Heart right ventricle (tissue), 16 donors: ENCODE measurements around the gene SPARC. TPM values are rescaled to one million over a fixed set of nuclear protein-coding genes. Genes with fewer than 3 reads are reported as not detected.

Experiments used
- ATAC-seq, 8 donors: fragments of 200-7000 bp; cut with Tn5 transposase; one replicate each; pipeline ENCODE4 v1.9.1; 2020; ENCODE audit warnings: mild to moderate bottlenecking in 8 of 8, moderate library complexity in 8 of 8, moderate number of reproducible peaks in 1 of 8
- DNase-seq, 2 donors: peaks; one replicate each; pipeline ENCODE4 v3.0.0-alpha.2; 2020
- H3K27ac ChIP-seq, 10 donors: fragments of 200-600 bp; sonication (generic) in 2 of 10; one replicate each; pipeline versions ENCODE4 v1.5.0 to v1.8.0; 2020 to 2022; ENCODE audit warnings: mild to moderate bottlenecking in 3 of 10
- H3K27me3 ChIP-seq, 7 donors: fragments of 200-600 bp; one replicate each; pipeline ENCODE4 v1.8.0; 2021 to 2022; ENCODE audit warnings: mild to moderate bottlenecking in 2 of 7
- H3K36me3 ChIP-seq, 9 donors: fragments of 200-600 bp; sonication (generic) in 1 of 9; one replicate each; pipeline versions ENCODE4 v1.5.0 to v1.8.0; 2020 to 2022; ENCODE audit warnings: mild to moderate bottlenecking in 2 of 9
- H3K4me1 ChIP-seq, 9 donors: fragments of 200-600 bp; sonication (generic) in 1 of 9; one replicate each; pipeline versions ENCODE4 v1.5.0 to v1.8.0; 2020 to 2022; ENCODE audit warnings: mild to moderate bottlenecking in 4 of 9
- H3K4me3 ChIP-seq, 10 donors: fragments of 200-600 bp; sonication (generic) in 2 of 10; one replicate each; pipeline versions ENCODE4 v1.5.0 to v1.8.0; 2020 to 2022; ENCODE audit warnings: mild to moderate bottlenecking in 7 of 10, moderate library complexity in 2 of 10
- H3K9me3 ChIP-seq, 11 donors: fragments of 200-600 bp in 10 of 11; sonication (generic) in 2 of 11; one replicate each; pipeline versions ENCODE4 v1.5.0 to v1.8.0; 2013 to 2022; ENCODE audit warnings: mild to moderate bottlenecking in 2 of 11, control low read depth in 1 of 11, moderate library complexity in 1 of 11
- CTCF ChIP-seq, 9 donors: fragments of 200-600 bp; sonication (generic) in 2 of 9; IDR thresholded peaks; one replicate each; pipeline versions ENCODE4 v1.5.0 to v1.8.0; 2021 to 2022; ENCODE audit warnings: antibody characterized with exemption in 9 of 9, mild to moderate bottlenecking in 5 of 9, moderate library complexity in 1 of 9
- WGBS, 2 donors: extraction: QIAGEN DNeasy Blood & Tissue Kit; methylation state at CpG; one replicate each; pipeline ENCODE4 v1.1.7; 2013; ENCODE audit warnings: inconsistent platforms in 1 of 2; 5-methylcytosine and 5-hydroxymethylcytosine counted together
- intact Hi-C, 10 donors: fragments of 100-400 bp; cut with DNase I; formaldehyde crosslinking; loops; one replicate each; pipeline versions ENCODE4 v1.11.1 to v1.14.2; 2022
- long read RNA-seq, 3 donors: library from polyadenylated mRNA; unstranded; transcript quantifications; one replicate each; pipeline ENCODE4 v2.0.0, GENCODE V29; 2020 to 2021
- polyA plus RNA-seq, 2 donors: library from polyadenylated mRNA; stranded (reverse); fragments of 200-250 nt; gene quantifications; one replicate each; pipeline ENCODE4 v1.2.3, GENCODE V29; 2013
- total RNA-seq, 10 donors: library from RNA; stranded (reverse); fragmentation: NEBNext Ultra II Directional in 3 of 10; extraction: Animal tissue kit (Norgen Biotek cat#: 25700) in 3 of 10; gene quantifications; one replicate each; pipeline versions ENCODE4 v1.2.1 to v1.2.4, GENCODE V29; 2021 to 2023
- donor health status: Arrhythmogenic right ventricular cardiomyopathy.
- donor health status: ischemic (EF 13 %, LVEDD 7.1; RV severe dilation, severe dysfunction).
- donor health status: healthy with polysubstance abuse.
- donor health status: DM: no; HTN: yes; CAD: no.
- donor health status: DM: no; HTN: no; CAD: no.
- donor health status: ischemic (EF 25% LVEDD 6.9; RV normal size, moderate dysfunction).
- donor health status: ischemic (EF 25% LVEDD 5.7; RV mildly dilated, moderate dysfunction).
- donor health status: healthy.
- donor health status: DM: yes; HTN: yes; CAD: no.
- donor health status: Ischemic cardiomyopathy.
- donor health status: ischemic (EF 35%, LVEDD 5.7; RV mildly dilated, moderate dysfunction).
- donor health status: nonischemic (EF 11% LVEDD 7.7; RV severe dilation, severe dysfunction).
- donor health status: DM: yes; HTN: yes; CAD: no.
- donor health status: PGD.
- donor health status: ischemic (EF 29% LVEDD 5.4; RV normal size, mild dysfunction).
- donor health status: nonischemic (EF 23%, LVEDD 6.1; RV moderate dilation, normal function).

SPARC gene
- total RNA-seq = 1,000 to 10,000 TPM in 1 of 10 donors, 100 to 1,000 TPM in 9; 261 to 1,135 (median 456) TPM
- polyA plus RNA-seq = 100 to 1,000 TPM; 144 to 924 TPM
- long read RNA-seq, donor 1, transcript SPARC-201 (10 exons, 3,701 nt) = major isoform, 162 of 242 reads
- long read RNA-seq, donor 1, transcript SPARC-202 (4 exons, 1,598 nt) = minor isoform, 7 of 242 reads
- long read RNA-seq, donor 1, partial matches to known transcripts = 66 of 242 reads
- long read RNA-seq, donor 1, other reads (novel, unspliced or antisense) = 7 of 242 reads
- long read RNA-seq, donor 2, transcript SPARC-202 (4 exons, 1,598 nt) = minor isoform, 9 of 261 reads
- long read RNA-seq, donor 2, transcript SPARC-201 (10 exons, 3,701 nt) = major isoform, 158 of 261 reads
- long read RNA-seq, donor 2, partial matches to known transcripts = 72 of 261 reads
- long read RNA-seq, donor 2, other reads (novel, unspliced or antisense) = 22 of 261 reads
- long read RNA-seq, donor 3, transcript SPARC-201 (10 exons, 3,701 nt) = major isoform, 466 of 720 reads
- long read RNA-seq, donor 3, transcript SPARC-202 (4 exons, 1,598 nt) = minor isoform, 32 of 720 reads
- long read RNA-seq, donor 3, partial matches to known transcripts = 138 of 720 reads
- long read RNA-seq, donor 3, other reads (novel, unspliced or antisense) = 84 of 720 reads

DNA sequence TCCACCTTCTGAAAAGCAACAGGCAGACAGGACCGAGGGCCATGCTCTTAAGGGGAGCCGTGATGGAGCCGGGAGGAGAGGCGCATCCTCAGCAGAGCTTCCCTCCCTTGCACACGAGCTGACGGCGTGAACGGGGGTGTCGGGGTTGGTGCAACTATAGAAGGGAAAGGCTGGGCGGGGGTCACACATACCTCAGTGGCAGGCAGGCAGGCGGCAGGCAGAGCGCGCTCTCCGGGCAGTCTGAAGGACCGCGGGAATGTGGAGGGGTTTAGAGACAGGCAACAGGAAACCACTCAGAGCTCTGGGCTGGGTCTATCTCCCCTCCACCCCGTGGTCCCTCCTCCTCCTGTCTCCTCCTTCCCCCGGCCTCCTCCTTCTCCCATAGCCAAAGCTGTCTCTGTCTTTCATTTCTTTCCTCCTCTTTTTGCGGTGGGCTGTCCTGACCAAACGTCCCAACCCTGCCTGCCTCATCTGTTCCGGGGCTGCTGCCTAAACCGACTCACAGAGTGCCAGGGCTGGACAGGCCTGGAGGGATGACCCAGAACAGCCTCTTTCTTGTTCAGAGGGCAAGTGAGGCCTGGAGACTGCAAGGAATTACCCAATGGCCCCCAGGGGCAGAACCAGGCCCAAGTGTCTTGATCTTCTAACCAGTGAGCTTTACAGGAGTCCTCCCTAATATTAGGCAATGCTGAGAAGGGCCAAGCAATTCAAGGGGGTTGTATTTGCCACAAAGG, at the start of gene SPARC:
TSS of gene SPARC (minus strand) at position 242 of the 734 bp plus-strand sequence. CDS start 10,727 bp downstream, outside the sequence.
- peak within 1 kb of the TSS; percentile 57 to 78 (median 70) for H3K4me3 ChIP-seq
- ATAC-seq (peak; percentile 89 to 94 (median 92)), DNase-seq (peak; percentile 75 to 87)
- no peaks in the 10 kb centered on the region for H3K9me3 ChIP-seq
- peaks cover 0 to 14% (median 0%) of the 10 kb centered on the region in 9 donors for H3K36me3 ChIP-seq
- 8 to 11% methylated on average over 22 of the region's 22 CpGs for WGBS, 2 donors
- H3K27ac ChIP-seq = peak within 1 kb of the TSS; percentile 84 to 95 (median 91)
- H3K27me3 ChIP-seq = peaks cover 0 to 10% (median 0%) of the 10 kb centered on the region in 7 donors
- H3K4me1 ChIP-seq = peaks cover 3 to 51% (median 41%) of the 10 kb centered on the region in 9 donors
- intact Hi-C loops = loop anchor here in 1 of 10 donors (2.0 kb wide), 1 partner anchor 24 kb away; no protein-coding TSS in a partner anchor
- TF ChIP-seq CTCF (IDR thresholded peaks at IDR 0.05) = no peak

DNA sequence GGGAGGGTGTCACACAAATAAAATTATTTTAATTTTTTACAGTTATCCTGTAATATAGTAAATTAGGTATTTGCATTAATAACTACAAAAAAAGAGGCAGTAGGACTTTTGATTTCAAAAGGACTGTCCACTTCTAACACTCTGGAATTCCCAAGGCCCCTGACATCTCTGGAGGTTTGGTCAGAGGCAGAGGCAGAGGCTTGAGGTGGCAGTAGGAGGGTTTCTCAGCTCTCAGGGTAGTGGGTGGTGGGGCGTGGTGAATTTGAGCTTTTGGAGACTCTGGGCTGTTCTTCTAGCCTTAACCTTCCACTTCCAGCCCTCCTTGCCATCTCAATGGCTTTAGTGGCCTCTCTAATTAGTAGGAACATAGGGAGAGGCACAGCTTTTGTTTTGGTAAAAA, 48.9 kb upstream of the SPARC start:
- H3K9me3 ChIP-seq = no peaks in the 10 kb centered on the region
- no peak for ATAC-seq
- 100% methylated on average over 1 of the region's 1 CpG for WGBS, 2 donors
- no peak overlapping the region for H3K4me3 ChIP-seq
- intact Hi-C loops = loop anchor here in 1 of 10 donors (5.0 kb wide), 1 partner anchor 288 kb away; the partner anchor contains the start of gene SLC36A1
- no peaks in the 10 kb centered on the region for H3K27me3 ChIP-seq
- DNase-seq = no peak
- TF ChIP-seq CTCF (IDR thresholded peaks at IDR 0.05) = no peak
- H3K4me1 ChIP-seq = peaks cover 0 to 24% (median 10%) of the 10 kb centered on the region in 9 donors
- H3K36me3 ChIP-seq = peaks cover 0 to under 1% (median 0%) of the 10 kb centered on the region in 9 donors
- no peak overlapping the region for H3K27ac ChIP-seq

DNA sequence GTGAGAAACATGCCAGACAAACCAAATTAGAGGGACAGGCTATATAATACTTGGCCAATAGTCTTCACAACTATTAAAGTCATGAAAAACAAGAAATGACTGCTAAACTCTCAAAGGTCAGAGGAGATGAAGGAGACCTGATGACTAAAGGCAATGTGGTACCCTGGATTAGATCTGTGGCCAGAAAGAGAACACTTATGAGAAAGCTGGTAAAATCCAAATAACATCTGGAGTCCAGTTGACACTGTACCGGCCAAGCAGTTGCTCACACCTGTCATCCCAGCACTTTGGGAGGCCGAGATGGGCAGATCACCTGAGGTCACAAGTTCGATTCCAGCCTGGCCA, 47.3 kb upstream of the SPARC start:
- 100% methylated on average over 3 of the region's 3 CpGs for WGBS, 2 donors
- Histone ChIP-seq H3K27ac (no peak overlapping the region), H3K9me3 (peaks cover 0 to 14% (median 0%) of the 10 kb centered on the region in 11 donors), H3K27me3 (no peaks in the 10 kb centered on the region), H3K36me3 (peaks cover 0 to 12% (median 0%) of the 10 kb centered on the region in 9 donors), H3K4me1 (peaks cover 0 to 11% (median 0%) of the 10 kb centered on the region in 9 donors), H3K4me3 (no peak overlapping the region)
- TF ChIP-seq CTCF (IDR thresholded peaks at IDR 0.05) = no peak
- ATAC-seq (no peak), DNase-seq (no peak)
- intact Hi-C loops = no loop called here
